Natural killer cell (primary cell): ENCODE data around the gene OSBPL3. TPM values are rescaled to one million over a fixed set of nuclear protein-coding genes. Genes with fewer than 3 reads are reported as not detected.

Experiments
- ATAC-seq, 3 donors: fragments of 150-1000 bp in 2 of 3; fragments of 200-7000 bp in 1 of 3; cut with Tn5 transposase; 1 replicate in 1 of 3; 2 replicates in 2 of 3; pipeline ENCODE4 v1.10.0; 2021; ENCODE audit warnings: mild to moderate bottlenecking in 2 of 3, moderate library complexity in 2 of 3
- DNase-seq, 2 donors: peaks; one replicate each; pipeline versions ENCODE4 v3.0.0 to v3.0.0-alpha.2; 2013 to 2021; ENCODE audit warnings: mixed read lengths in 1 of 2
- H3K27ac ChIP-seq: one replicate; pipeline ENCODE4 v1.5.1; 2013; ENCODE audit warnings: mild to moderate bottlenecking, low read length
- H3K27me3 ChIP-seq: one replicate; pipeline ENCODE4 v1.6.1; 2013; ENCODE audit warnings: low read length; ENCODE audit not compliant: control insufficient read depth, insufficient read depth
- H3K36me3 ChIP-seq: one replicate; pipeline ENCODE4 v1.6.1; 2013; ENCODE audit warnings: low read length; ENCODE audit not compliant: control insufficient read depth, insufficient read depth
- H3K4me1 ChIP-seq: one replicate; pipeline ENCODE4 v1.6.1; 2013; ENCODE audit warnings: low read length; ENCODE audit not compliant: control insufficient read depth, insufficient read depth
- H3K4me3 ChIP-seq: one replicate; pipeline ENCODE4 v1.5.1; 2013; ENCODE audit warnings: low read length
- H3K9me3 ChIP-seq: one replicate; pipeline ENCODE4 v1.6.1; 2013; ENCODE audit warnings: low read length; ENCODE audit not compliant: control insufficient read depth, insufficient read depth
- H3K27ac Mint-ChIP-seq, 2 donors: one replicate each; pipeline ENCODE4 v1.8.0; 2022; ENCODE audit warnings: mild to moderate bottlenecking in 2 of 2, mixed read lengths in 2 of 2, moderate library complexity in 1 of 2
- H3K27me3 Mint-ChIP-seq, 2 donors: one replicate each; pipeline ENCODE4 v1.8.0; 2022; ENCODE audit warnings: low read depth in 2 of 2, mixed read lengths in 2 of 2
- H3K36me3 Mint-ChIP-seq: one replicate; pipeline ENCODE4 v1.8.0; 2022; ENCODE audit warnings: mixed read lengths
- H3K4me1 Mint-ChIP-seq, 2 donors: one replicate each; pipeline ENCODE4 v1.8.0; 2022; ENCODE audit warnings: mixed read lengths in 2 of 2
- H3K4me3 Mint-ChIP-seq: one replicate; pipeline ENCODE4 v1.8.0; 2022; ENCODE audit warnings: mild to moderate bottlenecking, moderate library complexity, mixed read lengths
- H3K9me3 Mint-ChIP-seq, 2 donors: one replicate each; pipeline ENCODE4 v1.8.0; 2022; ENCODE audit warnings: mixed read lengths in 2 of 2
- WGBS: methylation state at CpG from one replicate; pipeline ENCODE4 v1.1.7; 2013; ENCODE audit warnings: missing lambda C conversion rate; ENCODE audit not compliant: insufficient coverage; 5-methylcytosine and 5-hydroxymethylcytosine counted together
- intact Hi-C: fragments of 100-400 bp; cut with micrococcal nuclease; formaldehyde crosslinking; loops from one replicate; pipeline ENCODE4 v1.14.2; 2022
- total RNA-seq, 4 donors: library from RNA; stranded (reverse); fragments of 120-200 nt in 1 of 4; gene quantifications; one replicate each; pipeline versions ENCODE4 v1.2.3 to v1.2.4, GENCODE V29; 2013 to 2022
- TF ChIP-seq, protein P1 (sequence below): fragments of 200-600 bp; IDR thresholded peaks from one replicate; pipeline ENCODE4 v1.8.0; 2022; ENCODE audit warnings: antibody characterized with exemption

OSBPL3 gene
- total RNA-seq, 3 donors from 2014 or later (not counting 1 experiment from before 2014, with no cell fraction given): 50.7 to 99.1 (median 65.1) TPM

DNA sequence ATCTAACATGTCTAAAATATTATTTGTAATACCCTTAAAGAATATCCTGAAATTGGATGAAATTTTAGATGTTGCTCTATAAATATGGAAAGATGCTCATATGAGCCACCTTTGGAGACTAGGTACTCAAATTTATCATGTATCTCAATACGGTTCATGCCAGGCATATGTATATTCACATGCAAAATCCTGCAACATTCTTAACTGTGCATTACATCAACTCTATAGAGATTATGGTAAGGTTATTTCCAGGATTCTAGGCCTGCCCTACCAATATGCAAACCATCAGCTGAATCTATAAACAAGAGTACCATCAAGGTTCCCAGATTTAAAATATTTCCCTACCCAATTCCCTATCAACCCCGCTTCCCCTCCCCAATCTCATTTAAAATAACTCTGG lies 27.5 kb downstream of the OSBPL3 start:
- Mint-ChIP-seq H3K4me3 (no peak overlapping the region), H3K9me3 (no peaks in the 10 kb centered on the region), H3K27ac (no peak overlapping the region), H3K4me1 (peaks cover 68 to 89% of the 10 kb centered on the region in 2 donors), H3K36me3 (no peaks in the 10 kb centered on the region), H3K27me3 (no peaks in the 10 kb centered on the region)
- DNase-seq: no peak
- intact Hi-C loops: no loop called here
- no peak for ATAC-seq
- 100% methylated on average over 1 of the region's 2 CpGs for WGBS
- Histone ChIP-seq H3K4me1 (no peaks in the 10 kb centered on the region), H3K36me3 (no peaks in the 10 kb centered on the region), H3K9me3 (no peaks in the 10 kb centered on the region), H3K4me3 (no peak overlapping the region), H3K27me3 (no peaks in the 10 kb centered on the region), H3K27ac (no peak overlapping the region)
- TF ChIP-seq, protein P1, sequence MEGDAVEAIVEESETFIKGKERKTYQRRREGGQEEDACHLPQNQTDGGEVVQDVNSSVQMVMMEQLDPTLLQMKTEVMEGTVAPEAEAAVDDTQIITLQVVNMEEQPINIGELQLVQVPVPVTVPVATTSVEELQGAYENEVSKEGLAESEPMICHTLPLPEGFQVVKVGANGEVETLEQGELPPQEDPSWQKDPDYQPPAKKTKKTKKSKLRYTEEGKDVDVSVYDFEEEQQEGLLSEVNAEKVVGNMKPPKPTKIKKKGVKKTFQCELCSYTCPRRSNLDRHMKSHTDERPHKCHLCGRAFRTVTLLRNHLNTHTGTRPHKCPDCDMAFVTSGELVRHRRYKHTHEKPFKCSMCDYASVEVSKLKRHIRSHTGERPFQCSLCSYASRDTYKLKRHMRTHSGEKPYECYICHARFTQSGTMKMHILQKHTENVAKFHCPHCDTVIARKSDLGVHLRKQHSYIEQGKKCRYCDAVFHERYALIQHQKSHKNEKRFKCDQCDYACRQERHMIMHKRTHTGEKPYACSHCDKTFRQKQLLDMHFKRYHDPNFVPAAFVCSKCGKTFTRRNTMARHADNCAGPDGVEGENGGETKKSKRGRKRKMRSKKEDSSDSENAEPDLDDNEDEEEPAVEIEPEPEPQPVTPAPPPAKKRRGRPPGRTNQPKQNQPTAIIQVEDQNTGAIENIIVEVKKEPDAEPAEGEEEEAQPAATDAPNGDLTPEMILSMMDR: no peak

DNA sequence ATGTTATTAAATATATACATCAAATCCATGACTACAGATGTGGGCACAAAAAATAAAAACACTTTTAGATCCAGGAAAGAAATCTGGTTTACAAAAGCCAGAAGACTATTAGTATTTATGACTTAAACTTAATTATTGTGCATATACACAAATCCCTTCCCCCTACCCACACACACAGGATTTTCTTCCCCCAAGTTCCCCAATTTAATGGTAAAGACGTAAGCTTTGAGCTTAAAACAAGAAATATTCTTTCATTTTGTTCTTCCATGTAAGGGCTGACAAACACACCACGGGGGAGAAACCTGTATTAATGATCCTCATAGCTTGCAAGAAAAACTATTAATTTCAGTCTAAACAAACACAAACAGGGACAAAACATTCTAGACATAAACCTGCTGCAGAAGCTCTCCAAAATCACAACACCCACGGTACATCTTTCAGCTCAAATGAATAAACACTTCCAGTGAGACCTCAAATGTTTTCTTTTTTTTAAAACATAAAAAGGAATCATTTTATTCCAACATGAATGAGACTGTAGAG lies 28.5 kb downstream of the OSBPL3 start:
- no peaks in the 10 kb centered on the region for H3K4me1 ChIP-seq
- H3K27ac Mint-ChIP-seq: peak overlapping the region in 1 of 2 donors; percentile 14
- H3K4me3 ChIP-seq: no peak overlapping the region
- WGBS: 62% methylated on average over 3 of the region's 3 CpGs
- no peak overlapping the region for H3K27ac ChIP-seq
- H3K36me3 ChIP-seq: no peaks in the 10 kb centered on the region
- ATAC-seq (no peak), DNase-seq (no peak)
- intact Hi-C loops: no loop called here
- H3K4me3 Mint-ChIP-seq: no peak overlapping the region
- H3K36me3 Mint-ChIP-seq: no peaks in the 10 kb centered on the region
- no peaks in the 10 kb centered on the region for H3K9me3 ChIP-seq
- H3K27me3 Mint-ChIP-seq: no peaks in the 10 kb centered on the region
- TF ChIP-seq, protein P1: no peak
- no peaks in the 10 kb centered on the region for H3K9me3 Mint-ChIP-seq
- peaks cover 70 to 89% of the 10 kb centered on the region in 2 donors for H3K4me1 Mint-ChIP-seq
- H3K27me3 ChIP-seq: no peaks in the 10 kb centered on the region

DNA sequence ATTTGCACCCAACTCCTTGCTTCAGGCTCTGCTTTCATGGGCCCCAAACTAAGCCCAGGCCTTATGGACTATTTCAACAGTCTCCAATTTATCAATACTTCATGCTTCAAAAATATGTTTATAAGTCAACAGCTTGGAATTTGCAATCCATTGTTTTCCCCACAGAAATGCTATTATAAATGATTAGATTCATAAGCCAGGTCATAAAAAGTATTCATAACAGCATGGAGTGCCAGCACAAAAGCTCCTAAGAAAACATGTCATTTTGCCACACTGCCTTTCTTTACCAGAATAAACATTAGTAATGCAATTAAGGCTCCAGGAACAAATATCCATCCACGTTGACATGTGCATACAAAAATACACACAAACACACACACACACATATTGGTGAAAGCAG lies 30.1 kb downstream of the OSBPL3 start:
- 85% methylated on average over 1 of the region's 1 CpG for WGBS
- Mint-ChIP-seq H3K4me1 (peaks cover 78 to 92% of the 10 kb centered on the region in 2 donors), H3K9me3 (no peaks in the 10 kb centered on the region), H3K27me3 (no peaks in the 10 kb centered on the region), H3K27ac (peak overlapping the region in 1 of 2 donors; percentile 52), H3K36me3 (no peaks in the 10 kb centered on the region), H3K4me3 (no peak overlapping the region)
- ATAC-seq (no peak), DNase-seq (no peak)
- Histone ChIP-seq H3K4me3 (no peak overlapping the region), H3K9me3 (no peaks in the 10 kb centered on the region), H3K4me1 (no peaks in the 10 kb centered on the region), H3K36me3 (no peaks in the 10 kb centered on the region), H3K27ac (no peak overlapping the region), H3K27me3 (no peaks in the 10 kb centered on the region)
- TF ChIP-seq, protein P1: no peak
- intact Hi-C loops: no loop called here

DNA sequence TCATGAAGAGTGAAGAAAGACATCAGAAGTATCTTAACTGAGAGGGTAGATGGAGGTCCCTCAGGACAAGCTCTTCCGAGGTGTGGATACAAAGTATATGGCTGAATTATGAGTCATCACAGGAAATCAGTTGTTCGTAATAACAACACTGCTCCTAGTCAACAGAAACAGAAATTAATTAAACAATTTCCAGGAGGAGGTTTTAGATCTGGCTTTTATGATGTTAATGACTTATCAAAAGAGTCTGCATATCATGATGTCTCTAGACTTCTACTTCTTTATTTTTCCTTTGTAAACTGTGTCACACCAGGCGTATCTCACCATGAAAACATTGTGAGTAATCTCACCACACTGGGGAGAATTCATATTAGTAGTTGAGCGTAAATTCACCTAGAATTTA lies 31.2 kb downstream of the OSBPL3 start:
- no peaks in the 10 kb centered on the region for H3K36me3 Mint-ChIP-seq
- Histone ChIP-seq H3K36me3 (no peaks in the 10 kb centered on the region), H3K4me1 (no peaks in the 10 kb centered on the region), H3K4me3 (no peak overlapping the region), H3K27ac (no peak overlapping the region), H3K27me3 (no peaks in the 10 kb centered on the region), H3K9me3 (no peaks in the 10 kb centered on the region)
- peak in 2 of 3 donors; percentile 41 to 61 for ATAC-seq
- H3K27me3 Mint-ChIP-seq: no peaks in the 10 kb centered on the region
- no peaks in the 10 kb centered on the region for H3K9me3 Mint-ChIP-seq
- peak overlapping the region in 1 of 2 donors; percentile 52 for H3K27ac Mint-ChIP-seq
- no peak overlapping the region for H3K4me3 Mint-ChIP-seq
- intact Hi-C loops: no loop called here
- DNase-seq: no peak
- TF ChIP-seq, protein P1: no peak
- peaks cover 67 to 83% of the 10 kb centered on the region in 2 donors for H3K4me1 Mint-ChIP-seq
- WGBS: no CpG with 5 or more reads among the region's 4 CpGs
